Choroid plexus epithelial cell (primary cell): ENCODE data around the gene DOCK2.
A peak's percentile ranks its signal among the peaks of the same experiment; 100 is the strongest.

Source experiments
- DNase-seq: peaks from one replicate; pipeline ENCODE4 v3.0.0-alpha.2; 2010; ENCODE audit warnings: low read depth
- H3K4me3 ChIP-seq: 2 replicates; pipeline ENCODE4 v1.5.1; 2011; ENCODE audit warnings: low read depth, mild to moderate bottlenecking, control low read depth, low read length, moderate library complexity
- CTCF ChIP-seq: conservative IDR thresholded peaks from 2 replicates; pipeline ENCODE4 v1.5.1; 2011; ENCODE audit warnings: low read depth, mild to moderate bottlenecking, control low read depth, inconsistent platforms, low read length, moderate library complexity

The DOCK2 gene

GRCh38 chr5:169740435-169740834 is 103.4 kb downstream of the DOCK2 start:
- H3K4me3 ChIP-seq, result no peak overlapping the region
- no peak for TF ChIP-seq CTCF
- DNase-seq, result no peak

GRCh38 chr5:169742771-169743296 is 105.8 kb downstream of the DOCK2 start:
- H3K4me3 ChIP-seq, result no peak overlapping the region
- no peak for TF ChIP-seq CTCF
- DNase-seq, result peak; percentile 91

- no peak overlapping the region for H3K4me3 ChIP-seq
- DNase-seq, result no peak
- TF ChIP-seq CTCF, result no peak
Observed at GRCh38 chr5:169744336-169744735, 107.3 kb downstream of the DOCK2 start.

GRCh38 chr5:169745441-169746146 is 108.5 kb downstream of the DOCK2 start:
- peak; percentile 73 for DNase-seq
- TF ChIP-seq CTCF, result peak; percentile 5

GRCh38 chr5:169746147-169746694 is 109.1 kb downstream of the DOCK2 start:
- no peak for TF ChIP-seq CTCF
- no peak overlapping the region for H3K4me3 ChIP-seq
- no peak for DNase-seq

More at GRCh38 chr5:169745441-169746146, 108.5 kb downstream of the DOCK2 start:
- H3K4me3 ChIP-seq, result no peak overlapping the region

- H3K4me3 ChIP-seq, result no peak overlapping the region
- TF ChIP-seq CTCF, result no peak
Observed at GRCh38 chr5:169748174-169748573, 111.1 kb downstream of the DOCK2 start.

GRCh38 chr5:169749295-169749694 is 112.2 kb downstream of the DOCK2 start:
- no peak for DNase-seq
- H3K4me3 ChIP-seq, result no peak overlapping the region
- no peak for TF ChIP-seq CTCF

More at GRCh38 chr5:169748174-169748573, 111.1 kb downstream of the DOCK2 start:
- no peak for DNase-seq
